Uterus (tissue), 2 donors: ENCODE measurements around the gene HOXD1.

Experiments
- POLR2A ChIP-seq, 2 donors: fragments of 450-650 bp; IDR thresholded peaks; one replicate each; pipeline ENCODE4 v1.6.1; 2016; ENCODE audit warnings: antibody characterized with exemption in 2 of 2, mild to moderate bottlenecking in 1 of 2, moderate library complexity in 1 of 2
- TF ChIP-seq, protein P1 (sequence below), 4 experiments: fragments of 200-600 bp in 2 of 4; fragments of 450-650 bp in 2 of 4; sonication (generic) in 2 of 4; IDR thresholded peaks; one replicate each; pipeline ENCODE4 v1.5.1; 2016 to 2019; ENCODE audit warnings: antibody characterized with exemption in 4 of 4, mild to moderate bottlenecking in 2 of 4, moderate library complexity in 1 of 4

DNA sequence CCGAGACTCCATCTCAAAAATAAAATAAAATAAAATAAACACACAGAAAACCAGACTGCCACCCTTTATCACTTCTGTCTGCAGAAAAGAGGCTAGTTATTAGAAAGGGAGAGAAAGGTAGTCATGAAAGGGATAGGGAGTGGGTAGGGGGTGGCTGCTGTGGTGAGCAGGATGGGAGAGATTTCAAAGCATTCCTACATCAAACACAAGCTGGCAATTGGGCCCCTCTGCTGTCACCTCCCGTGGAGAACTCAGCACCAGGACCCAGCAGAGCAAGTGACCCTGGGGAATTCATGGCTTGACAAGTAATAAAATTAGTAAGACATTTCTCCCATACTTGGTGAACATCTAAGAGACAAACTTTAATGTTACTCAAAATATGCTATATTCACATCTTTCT is 3.7 kb upstream of the HOXD1 start:
- TF ChIP-seq, protein P1, sequence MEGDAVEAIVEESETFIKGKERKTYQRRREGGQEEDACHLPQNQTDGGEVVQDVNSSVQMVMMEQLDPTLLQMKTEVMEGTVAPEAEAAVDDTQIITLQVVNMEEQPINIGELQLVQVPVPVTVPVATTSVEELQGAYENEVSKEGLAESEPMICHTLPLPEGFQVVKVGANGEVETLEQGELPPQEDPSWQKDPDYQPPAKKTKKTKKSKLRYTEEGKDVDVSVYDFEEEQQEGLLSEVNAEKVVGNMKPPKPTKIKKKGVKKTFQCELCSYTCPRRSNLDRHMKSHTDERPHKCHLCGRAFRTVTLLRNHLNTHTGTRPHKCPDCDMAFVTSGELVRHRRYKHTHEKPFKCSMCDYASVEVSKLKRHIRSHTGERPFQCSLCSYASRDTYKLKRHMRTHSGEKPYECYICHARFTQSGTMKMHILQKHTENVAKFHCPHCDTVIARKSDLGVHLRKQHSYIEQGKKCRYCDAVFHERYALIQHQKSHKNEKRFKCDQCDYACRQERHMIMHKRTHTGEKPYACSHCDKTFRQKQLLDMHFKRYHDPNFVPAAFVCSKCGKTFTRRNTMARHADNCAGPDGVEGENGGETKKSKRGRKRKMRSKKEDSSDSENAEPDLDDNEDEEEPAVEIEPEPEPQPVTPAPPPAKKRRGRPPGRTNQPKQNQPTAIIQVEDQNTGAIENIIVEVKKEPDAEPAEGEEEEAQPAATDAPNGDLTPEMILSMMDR (IDR thresholded peaks at IDR 0.05), result no peak
- TF ChIP-seq POLR2A (IDR thresholded peaks at IDR 0.05), result no peak
